ENCODE results near the gene AKAP8L. TPM values are rescaled to one million over a fixed set of nuclear protein-coding genes. Genes with fewer than 3 reads are reported as not detected.

AKAP8L gene
- total RNA-seq, 1 experiment from 2014 or later = 231 TPM

DNA sequence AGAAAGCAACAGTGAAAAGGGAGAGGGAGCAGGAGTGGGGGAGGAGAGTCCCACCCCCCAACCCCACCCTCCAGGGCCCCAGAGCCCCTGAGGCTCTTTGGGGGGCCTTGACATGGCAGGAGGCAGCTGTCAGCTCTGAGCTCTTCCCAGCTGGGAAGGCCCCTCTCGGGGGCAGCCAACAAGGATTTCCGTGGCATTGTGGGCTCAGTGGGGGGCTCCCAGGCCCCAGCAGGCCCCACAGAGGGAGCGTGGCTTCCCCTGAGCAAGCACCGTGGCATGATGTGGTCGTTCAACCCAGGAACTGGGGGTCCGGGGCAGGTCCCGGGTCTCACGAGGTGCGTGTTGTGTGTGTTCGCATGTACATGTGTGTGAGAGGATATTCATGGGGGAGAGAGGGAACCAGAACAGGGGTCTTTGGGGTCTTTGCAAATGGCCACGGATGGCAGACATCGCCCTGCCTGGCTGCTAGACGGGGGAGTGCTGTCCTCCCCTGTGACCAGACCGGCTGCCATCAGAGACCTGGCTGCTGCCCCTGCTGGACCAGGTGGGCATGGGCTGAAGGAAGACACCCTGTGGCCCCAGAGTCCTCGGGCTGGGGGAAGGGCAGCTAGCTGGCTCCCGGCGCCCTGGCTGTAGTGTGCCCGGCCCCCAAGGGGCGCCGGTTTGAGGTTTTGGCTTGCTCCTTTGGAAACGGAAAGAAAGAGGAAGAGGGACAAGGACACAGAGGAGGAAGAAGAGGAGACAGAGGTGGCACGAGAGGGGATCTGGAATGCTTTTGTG, 3.7 kb upstream of the AKAP8L start (continued):
- TF ChIP-seq, protein P1, sequence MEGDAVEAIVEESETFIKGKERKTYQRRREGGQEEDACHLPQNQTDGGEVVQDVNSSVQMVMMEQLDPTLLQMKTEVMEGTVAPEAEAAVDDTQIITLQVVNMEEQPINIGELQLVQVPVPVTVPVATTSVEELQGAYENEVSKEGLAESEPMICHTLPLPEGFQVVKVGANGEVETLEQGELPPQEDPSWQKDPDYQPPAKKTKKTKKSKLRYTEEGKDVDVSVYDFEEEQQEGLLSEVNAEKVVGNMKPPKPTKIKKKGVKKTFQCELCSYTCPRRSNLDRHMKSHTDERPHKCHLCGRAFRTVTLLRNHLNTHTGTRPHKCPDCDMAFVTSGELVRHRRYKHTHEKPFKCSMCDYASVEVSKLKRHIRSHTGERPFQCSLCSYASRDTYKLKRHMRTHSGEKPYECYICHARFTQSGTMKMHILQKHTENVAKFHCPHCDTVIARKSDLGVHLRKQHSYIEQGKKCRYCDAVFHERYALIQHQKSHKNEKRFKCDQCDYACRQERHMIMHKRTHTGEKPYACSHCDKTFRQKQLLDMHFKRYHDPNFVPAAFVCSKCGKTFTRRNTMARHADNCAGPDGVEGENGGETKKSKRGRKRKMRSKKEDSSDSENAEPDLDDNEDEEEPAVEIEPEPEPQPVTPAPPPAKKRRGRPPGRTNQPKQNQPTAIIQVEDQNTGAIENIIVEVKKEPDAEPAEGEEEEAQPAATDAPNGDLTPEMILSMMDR (IDR thresholded peaks at IDR 0.05) = no peak
- TF ChIP-seq SOX15 (CRISPR knock-in tag; IDR thresholded peaks at IDR 0.05) (no peak), ZNF416 (CRISPR knock-in tag; IDR thresholded peaks at IDR 0.05) (no peak), NR2C2 (CRISPR knock-in tag; IDR thresholded peaks at IDR 0.05) (no peak), ZNF232 (CRISPR knock-in tag; IDR thresholded peaks at IDR 0.05) (no peak), ZNF121 (CRISPR knock-in tag; IDR thresholded peaks at IDR 0.05) (no peak), MXD4 (CRISPR knock-in tag; IDR thresholded peaks at IDR 0.05; ENCODE audit: borderline replicate concordance) (no peak), NR3C1 (CRISPR knock-in tag; conservative IDR thresholded peaks at IDR 0.05; ENCODE audit: low read depth) (no peak)
- TF ChIP-seq, protein P2, sequence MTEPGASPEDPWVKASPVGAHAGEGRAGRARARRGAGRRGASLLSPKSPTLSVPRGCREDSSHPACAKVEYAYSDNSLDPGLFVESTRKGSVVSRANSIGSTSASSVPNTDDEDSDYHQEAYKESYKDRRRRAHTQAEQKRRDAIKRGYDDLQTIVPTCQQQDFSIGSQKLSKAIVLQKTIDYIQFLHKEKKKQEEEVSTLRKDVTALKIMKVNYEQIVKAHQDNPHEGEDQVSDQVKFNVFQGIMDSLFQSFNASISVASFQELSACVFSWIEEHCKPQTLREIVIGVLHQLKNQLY (CRISPR knock-in tag; IDR thresholded peaks at IDR 0.05) = no peak
- TF ChIP-seq, protein P3, sequence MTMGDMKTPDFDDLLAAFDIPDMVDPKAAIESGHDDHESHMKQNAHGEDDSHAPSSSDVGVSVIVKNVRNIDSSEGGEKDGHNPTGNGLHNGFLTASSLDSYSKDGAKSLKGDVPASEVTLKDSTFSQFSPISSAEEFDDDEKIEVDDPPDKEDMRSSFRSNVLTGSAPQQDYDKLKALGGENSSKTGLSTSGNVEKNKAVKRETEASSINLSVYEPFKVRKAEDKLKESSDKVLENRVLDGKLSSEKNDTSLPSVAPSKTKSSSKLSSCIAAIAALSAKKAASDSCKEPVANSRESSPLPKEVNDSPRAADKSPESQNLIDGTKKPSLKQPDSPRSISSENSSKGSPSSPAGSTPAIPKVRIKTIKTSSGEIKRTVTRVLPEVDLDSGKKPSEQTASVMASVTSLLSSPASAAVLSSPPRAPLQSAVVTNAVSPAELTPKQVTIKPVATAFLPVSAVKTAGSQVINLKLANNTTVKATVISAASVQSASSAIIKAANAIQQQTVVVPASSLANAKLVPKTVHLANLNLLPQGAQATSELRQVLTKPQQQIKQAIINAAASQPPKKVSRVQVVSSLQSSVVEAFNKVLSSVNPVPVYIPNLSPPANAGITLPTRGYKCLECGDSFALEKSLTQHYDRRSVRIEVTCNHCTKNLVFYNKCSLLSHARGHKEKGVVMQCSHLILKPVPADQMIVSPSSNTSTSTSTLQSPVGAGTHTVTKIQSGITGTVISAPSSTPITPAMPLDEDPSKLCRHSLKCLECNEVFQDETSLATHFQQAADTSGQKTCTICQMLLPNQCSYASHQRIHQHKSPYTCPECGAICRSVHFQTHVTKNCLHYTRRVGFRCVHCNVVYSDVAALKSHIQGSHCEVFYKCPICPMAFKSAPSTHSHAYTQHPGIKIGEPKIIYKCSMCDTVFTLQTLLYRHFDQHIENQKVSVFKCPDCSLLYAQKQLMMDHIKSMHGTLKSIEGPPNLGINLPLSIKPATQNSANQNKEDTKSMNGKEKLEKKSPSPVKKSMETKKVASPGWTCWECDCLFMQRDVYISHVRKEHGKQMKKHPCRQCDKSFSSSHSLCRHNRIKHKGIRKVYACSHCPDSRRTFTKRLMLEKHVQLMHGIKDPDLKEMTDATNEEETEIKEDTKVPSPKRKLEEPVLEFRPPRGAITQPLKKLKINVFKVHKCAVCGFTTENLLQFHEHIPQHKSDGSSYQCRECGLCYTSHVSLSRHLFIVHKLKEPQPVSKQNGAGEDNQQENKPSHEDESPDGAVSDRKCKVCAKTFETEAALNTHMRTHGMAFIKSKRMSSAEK (CRISPR knock-in tag; IDR thresholded peaks at IDR 0.05; ENCODE audit: borderline replicate concordance) = no peak

DNA sequence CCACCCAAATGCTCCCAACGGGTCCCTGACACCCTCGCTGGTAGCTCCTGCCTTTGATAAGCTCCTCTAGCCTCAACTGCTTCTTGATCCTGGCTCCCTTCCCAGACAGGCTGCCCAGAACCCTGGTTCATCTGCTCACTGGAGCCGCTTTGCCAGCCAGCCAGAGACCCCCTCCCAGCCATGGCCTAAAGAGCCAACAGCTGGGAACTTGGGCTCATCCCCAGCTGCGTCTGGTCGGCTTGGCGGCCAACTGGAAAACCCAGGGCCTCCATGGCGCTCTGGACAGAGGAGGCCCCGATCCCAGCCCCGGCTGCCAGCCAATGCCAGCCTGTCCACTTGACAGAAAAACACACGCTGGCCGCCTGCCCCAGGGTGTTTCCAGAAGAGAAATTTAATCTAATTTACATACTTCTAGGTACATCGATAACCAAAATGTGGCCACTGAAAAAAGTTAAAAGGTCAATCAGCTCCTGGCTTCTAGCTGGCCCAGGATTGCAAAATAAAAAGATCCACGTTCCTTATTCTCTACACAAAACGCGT, 3.0 kb upstream of the AKAP8L start:
- no peak overlapping the region for H3K4me3 Mint-ChIP-seq
- ATAC-seq (no peak), DNase-seq (ENCODE audit: low spot score) (no peak)
- no peaks in the 10 kb centered on the region for H3K27me3 Mint-ChIP-seq (ENCODE audit: low read depth)
- H3K27ac Mint-ChIP-seq = no peak overlapping the region
- H3K36me3 Mint-ChIP-seq = peaks cover 32% of the 10 kb centered on the region
- peaks cover 14% of the 10 kb centered on the region for H3K4me1 Mint-ChIP-seq
- POLR2A ChIA-PET = interaction anchor here (0.6 kb wide), 1 partner anchor 993 kb away, joined by 8 read pairs; no protein-coding TSS in a partner anchor
- H3K9me3 Mint-ChIP-seq = no peaks in the 10 kb centered on the region
- no peak for TF ChIP-seq ZNF396 (CRISPR knock-in tag; IDR thresholded peaks at IDR 0.05; ENCODE audit: borderline replicate concordance)
- TF ChIP-seq ATF1 (CRISPR knock-in tag; IDR thresholded peaks at IDR 0.05) = no peak
- no peak for TF ChIP-seq ETV6 (CRISPR knock-in tag; IDR thresholded peaks at IDR 0.05)
- TF ChIP-seq RELA (CRISPR knock-in tag; IDR thresholded peaks at IDR 0.05; ENCODE audit: borderline replicate concordance) = no peak
- TF ChIP-seq MYBL2 (CRISPR knock-in tag; IDR thresholded peaks at IDR 0.05) = no peak
- no peak for TF ChIP-seq OVOL2 (CRISPR knock-in tag; IDR thresholded peaks at IDR 0.05; ENCODE audit: borderline replicate concordance)
- TF ChIP-seq, protein P4, sequence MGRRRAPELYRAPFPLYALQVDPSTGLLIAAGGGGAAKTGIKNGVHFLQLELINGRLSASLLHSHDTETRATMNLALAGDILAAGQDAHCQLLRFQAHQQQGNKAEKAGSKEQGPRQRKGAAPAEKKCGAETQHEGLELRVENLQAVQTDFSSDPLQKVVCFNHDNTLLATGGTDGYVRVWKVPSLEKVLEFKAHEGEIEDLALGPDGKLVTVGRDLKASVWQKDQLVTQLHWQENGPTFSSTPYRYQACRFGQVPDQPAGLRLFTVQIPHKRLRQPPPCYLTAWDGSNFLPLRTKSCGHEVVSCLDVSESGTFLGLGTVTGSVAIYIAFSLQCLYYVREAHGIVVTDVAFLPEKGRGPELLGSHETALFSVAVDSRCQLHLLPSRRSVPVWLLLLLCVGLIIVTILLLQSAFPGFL (CRISPR knock-in tag; IDR thresholded peaks at IDR 0.05; ENCODE audit: borderline replicate concordance) = no peak
- no peak for TF ChIP-seq SP1 (CRISPR knock-in tag; conservative IDR thresholded peaks at IDR 0.05)
- TF ChIP-seq, protein P5, sequence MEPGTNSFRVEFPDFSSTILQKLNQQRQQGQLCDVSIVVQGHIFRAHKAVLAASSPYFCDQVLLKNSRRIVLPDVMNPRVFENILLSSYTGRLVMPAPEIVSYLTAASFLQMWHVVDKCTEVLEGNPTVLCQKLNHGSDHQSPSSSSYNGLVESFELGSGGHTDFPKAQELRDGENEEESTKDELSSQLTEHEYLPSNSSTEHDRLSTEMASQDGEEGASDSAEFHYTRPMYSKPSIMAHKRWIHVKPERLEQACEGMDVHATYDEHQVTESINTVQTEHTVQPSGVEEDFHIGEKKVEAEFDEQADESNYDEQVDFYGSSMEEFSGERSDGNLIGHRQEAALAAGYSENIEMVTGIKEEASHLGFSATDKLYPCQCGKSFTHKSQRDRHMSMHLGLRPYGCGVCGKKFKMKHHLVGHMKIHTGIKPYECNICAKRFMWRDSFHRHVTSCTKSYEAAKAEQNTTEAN (CRISPR knock-in tag; IDR thresholded peaks at IDR 0.05) = no peak
- no peak for TF ChIP-seq EMX1 (CRISPR knock-in tag; IDR thresholded peaks at IDR 0.05)
- TF ChIP-seq ZNF671 (CRISPR knock-in tag; IDR thresholded peaks at IDR 0.05) = no peak
- no peak for TF ChIP-seq ZBTB21 (CRISPR knock-in tag; IDR thresholded peaks at IDR 0.05; ENCODE audit: borderline replicate concordance)
- TF ChIP-seq ESRRA (CRISPR knock-in tag; IDR thresholded peaks at IDR 0.05; ENCODE audit: borderline replicate concordance) = no peak
- no peak for TF ChIP-seq JUN (CRISPR knock-in tag; IDR thresholded peaks at IDR 0.05)
- CTCF ChIA-PET = interaction anchor here (0.9 to 5.8 kb wide), 4 partner anchors 31 to 330 kb away, joined by 3 to 128 read pairs (median 4); no protein-coding TSS in a partner anchor
